Measurements from ENCODE around the gene OPN4. TPM values are rescaled to one million over a fixed set of nuclear protein-coding genes. Genes with fewer than 3 reads are reported as not detected.

OPN4 gene
- total and polyA plus RNA-seq, 9 of the 15 experiments (the other 6 are each of a cell fraction or from before 2014, with no cell fraction given) = not detected

GRCh38 chr10:86670290-86670811, 16.0 kb downstream of the OPN4 start:
- in situ Hi-C loops (cut with MboI) = no loop called here
- H3K27ac ChIP-seq (ENCODE audit: extremely low read depth, low read depth, low read length) = no peak overlapping the region
- peaks cover 0 to 35% of the 10 kb centered on the region in 2 experiments; a peak in 2 of 5 replicates for H3K27me3 ChIP-seq (ENCODE audit: control insufficient read depth in 2 of 2, insufficient read depth in 2 of 2, low read length in 2 of 2)
- CTCF ChIA-PET (ENCODE audit: low intra/inter-chr PET ratio) = no interaction called here
- FAIRE-seq = no peak
- intact Hi-C loops (cut with micrococcal nuclease) = no loop called here
- no peak overlapping the region for H2AFZ ChIP-seq (ENCODE audit: low read depth, low read length)
- BruUV-seq (replicated peaks) = no TSS peak
- WGBS (ENCODE audit: insufficient coverage, low coverage, missing lambda C conversion rate) = 18% methylated on average over 8 of the region's 8 CpGs
- no peaks in the 10 kb centered on the region for H3K9me3 ChIP-seq (replicated peaks; ENCODE audit: control insufficient read depth, insufficient read depth, low read depth, low read length)
- peaks cover 3 to 9% of the 10 kb centered on the region in 2 experiments; a peak in 2 of 5 replicates for H3K4me1 ChIP-seq (replicated peaks in 1 of 2; ENCODE audit: control insufficient read depth in 2 of 2, insufficient read depth in 2 of 2, low read length in 2 of 2)
- no peak overlapping the region for H3K4me3 ChIP-seq
- no peaks in the 10 kb centered on the region for H3K36me3 ChIP-seq (ENCODE audit: control insufficient read depth, insufficient read depth, low read length)
- no peak for TF ChIP-seq THAP7 (CRISPR knock-in tag; IDR thresholded peaks at IDR 0.05)
- no peak for TF ChIP-seq SPI1 (IDR thresholded peaks at IDR 0.05; ENCODE audit: borderline replicate concordance, low read depth, low read length)
- TF ChIP-seq YY1 (IDR thresholded peaks at IDR 0.05; ENCODE audit: borderline replicate concordance in 1 of 3, control insufficient read depth in 1 of 3, extremely low read depth in 1 of 3, insufficient read depth in 3 of 3, insufficient read length in 1 of 3, insufficient replicate concordance in 2 of 3, low read depth in 1 of 3, low read length in 2 of 3) = no peak
- no peak for TF ChIP-seq ZC3H11A (IDR thresholded peaks at IDR 0.05; ENCODE audit: low read depth, low read length)
- H3K79me2 ChIP-seq (ENCODE audit: control insufficient read depth, insufficient read depth, low read length) = no peaks in the 10 kb centered on the region
- H3K4me2 ChIP-seq (ENCODE audit: insufficient read depth, low read length) = no peak overlapping the region
- no peak overlapping the region for H3K9ac ChIP-seq (ENCODE audit: insufficient read depth in 1 of 2, low read depth in 2 of 2, low read length in 2 of 2)
- POLR2A ChIA-PET = interaction anchor here (0.7 kb wide), 1 partner anchor 8 kb away, joined by 4 read pairs; no protein-coding TSS in a partner anchor
- no peaks in the 10 kb centered on the region for H3K9me1 ChIP-seq (ENCODE audit: control insufficient read depth, insufficient read depth, low read length)
- H4K20me1 ChIP-seq (replicated peaks; ENCODE audit: control insufficient read depth, insufficient read depth, low read length) = no peaks in the 10 kb centered on the region
- no peak for ATAC-seq
- no peak for DNase-seq (ENCODE audit: extremely low read depth in 1 of 4, low spot score in 3 of 4)
